AG08396 (cell line): ENCODE measurements around the gene PDPR.
"Not testable (repeated sequence)": the region's sequence is repeated elsewhere in the genome, so short reads cannot be mapped to it uniquely, and the experiment has no call there.

Experiments used
- DNase-seq: peaks from one replicate; pipeline ENCODE4 v3.0.0; 2012; ENCODE audit warnings: low spot score, mixed read lengths

The PDPR gene

DNA sequence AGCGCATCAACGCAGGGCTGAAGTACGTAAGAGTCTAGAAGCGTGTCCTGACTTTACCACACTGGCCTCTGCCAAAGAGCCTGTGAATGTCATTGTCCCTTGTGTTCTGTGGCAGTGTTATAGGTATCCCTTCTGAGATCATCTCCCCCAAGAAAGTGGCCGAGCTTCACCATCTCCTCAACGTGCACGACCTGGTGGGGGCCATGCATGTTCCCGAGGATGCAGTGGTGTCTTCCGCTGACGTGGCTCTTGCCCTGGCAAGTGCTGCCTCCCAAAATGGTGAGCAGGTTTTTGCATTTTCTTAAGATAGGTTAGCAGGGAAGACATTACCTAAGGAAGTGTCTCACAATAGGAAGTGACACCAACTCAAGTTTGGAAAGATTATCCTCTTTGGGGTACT is 14.7 kb downstream of the PDPR start:
- DNase-seq: not testable (repeated sequence)

DNA sequence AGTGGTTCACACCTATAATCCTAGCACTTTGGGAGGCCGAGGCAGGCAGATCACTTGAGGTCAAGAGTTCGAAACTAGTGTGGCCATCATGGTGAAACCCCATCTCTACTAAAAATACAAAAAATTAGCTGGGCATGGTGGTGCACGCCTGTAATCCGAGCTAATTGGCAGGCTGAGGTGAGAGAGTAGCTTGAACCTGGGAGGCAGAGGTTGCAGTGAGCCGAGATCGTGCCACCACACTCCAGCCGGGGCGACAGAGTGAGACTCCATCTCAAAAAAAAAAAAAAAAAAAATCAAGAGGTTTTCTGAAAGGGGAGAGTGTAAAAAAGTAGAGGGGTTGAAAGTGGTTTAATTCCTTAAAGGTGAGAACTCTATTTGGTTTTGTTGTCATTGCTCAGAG is 21.7 kb downstream of the PDPR start:
- not testable (repeated sequence) for DNase-seq

DNA sequence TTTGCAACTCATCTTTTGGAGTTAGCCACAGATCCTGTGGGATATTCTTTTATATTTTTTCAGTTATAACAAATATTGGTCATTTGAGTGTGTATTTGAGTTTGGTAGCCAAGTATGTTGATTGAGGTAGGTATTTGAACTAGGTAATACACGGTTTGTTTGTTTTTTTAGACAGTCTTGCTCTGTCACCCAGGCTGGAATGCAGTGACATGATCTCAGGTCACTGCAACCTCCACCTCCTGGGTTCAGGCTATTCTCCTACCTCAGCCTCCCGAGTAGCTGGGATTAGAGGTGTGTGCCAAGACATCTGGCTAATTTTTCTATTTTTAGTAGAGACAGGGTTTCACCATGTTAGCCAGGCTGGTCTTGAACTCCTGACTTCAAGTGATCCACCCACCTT is 22.5 kb downstream of the PDPR start:
- DNase-seq: not testable (repeated sequence)

DNA sequence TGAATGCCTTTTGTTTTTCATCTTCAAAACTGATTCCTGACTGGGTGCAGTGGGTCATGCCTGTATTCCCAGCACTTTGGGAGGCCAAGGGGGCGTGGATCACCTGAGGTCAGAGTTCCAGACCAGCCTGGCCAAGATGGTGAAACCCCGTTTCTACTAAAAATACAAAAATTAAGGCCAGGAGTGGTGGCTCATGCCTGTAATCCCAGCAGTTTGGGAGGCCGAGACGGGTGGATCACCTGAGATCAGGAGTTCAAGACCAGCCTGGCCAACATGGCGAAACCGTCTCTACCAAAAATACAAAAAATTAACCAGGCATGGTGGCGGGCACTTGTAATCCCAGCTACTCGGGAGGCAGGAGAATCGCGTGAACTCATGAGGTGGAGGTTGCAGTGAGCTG is 28.6 kb downstream of the PDPR start:
- not testable (repeated sequence) for DNase-seq

DNA sequence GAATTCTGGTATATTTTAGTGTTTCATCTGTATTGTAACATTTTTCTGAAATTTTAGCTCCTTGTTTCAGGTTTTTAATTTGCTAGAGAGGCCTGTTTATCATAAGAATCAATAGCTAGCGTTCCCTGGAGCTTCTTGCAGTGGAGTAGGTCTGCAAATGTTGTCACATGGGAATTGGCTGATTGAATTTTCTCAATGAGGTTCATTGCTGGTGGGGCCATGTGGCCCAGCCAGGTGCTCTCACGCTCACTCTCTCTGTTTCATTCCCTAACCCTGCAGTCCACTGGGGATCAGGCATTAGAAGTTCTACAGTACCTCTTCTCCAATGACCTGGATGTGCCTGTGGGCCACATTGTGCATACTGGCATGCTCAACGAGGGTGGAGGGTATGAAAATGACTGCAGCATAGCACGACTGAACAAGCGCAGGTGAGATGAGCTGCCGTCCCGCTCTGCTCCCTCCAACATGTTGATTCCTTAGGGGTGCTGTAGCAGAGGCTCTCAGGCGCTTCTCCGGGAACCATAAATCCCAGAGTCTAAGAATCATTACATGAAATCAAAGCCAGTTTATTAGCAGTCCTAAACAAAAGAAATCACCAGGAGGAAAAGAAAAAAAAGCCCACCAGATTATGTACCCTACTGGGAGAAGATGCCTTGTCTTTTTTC is 29.2 kb downstream of the PDPR start:
- DNase-seq: not testable (repeated sequence)

DNA sequence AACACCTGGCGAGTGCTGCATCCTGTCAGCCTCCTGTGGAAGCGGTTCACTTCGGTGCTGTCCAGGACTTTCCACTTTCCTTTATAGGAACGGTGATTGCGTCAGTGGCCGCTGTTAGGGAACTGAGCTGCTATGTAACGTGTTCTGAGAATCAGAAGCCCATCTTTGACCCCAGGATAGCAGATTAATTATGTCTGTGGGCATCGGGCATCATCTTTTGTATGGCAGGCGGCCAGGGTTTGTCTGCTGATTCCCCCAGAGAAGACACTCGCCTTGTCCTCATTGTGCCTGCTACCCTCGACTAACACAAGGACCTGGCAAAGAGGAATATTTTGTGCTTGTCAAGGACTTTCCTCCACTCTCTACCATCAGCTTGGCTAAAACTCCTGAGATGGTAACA is 33.7 kb downstream of the PDPR start:
- not testable (repeated sequence) for DNase-seq

DNA sequence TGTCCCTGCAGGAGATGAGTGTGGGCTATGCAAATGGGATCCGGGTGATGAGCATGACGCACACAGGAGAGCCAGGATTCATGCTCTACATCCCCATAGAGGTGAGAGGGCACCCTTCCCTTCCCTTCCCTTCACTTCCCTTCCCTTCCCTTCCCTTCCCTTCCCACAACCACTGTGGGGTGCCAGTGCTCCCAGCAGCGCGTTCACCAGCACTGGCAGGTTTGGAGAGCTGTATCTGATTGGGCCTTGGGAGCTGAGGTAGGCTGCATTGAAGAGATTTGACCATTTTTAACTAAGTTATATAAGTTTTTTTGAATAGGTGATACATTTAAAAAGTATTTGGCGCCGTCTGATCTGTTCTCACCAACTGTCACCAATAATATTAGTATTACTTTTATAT is 34.3 kb downstream of the PDPR start:
- not testable (repeated sequence) for DNase-seq

DNA sequence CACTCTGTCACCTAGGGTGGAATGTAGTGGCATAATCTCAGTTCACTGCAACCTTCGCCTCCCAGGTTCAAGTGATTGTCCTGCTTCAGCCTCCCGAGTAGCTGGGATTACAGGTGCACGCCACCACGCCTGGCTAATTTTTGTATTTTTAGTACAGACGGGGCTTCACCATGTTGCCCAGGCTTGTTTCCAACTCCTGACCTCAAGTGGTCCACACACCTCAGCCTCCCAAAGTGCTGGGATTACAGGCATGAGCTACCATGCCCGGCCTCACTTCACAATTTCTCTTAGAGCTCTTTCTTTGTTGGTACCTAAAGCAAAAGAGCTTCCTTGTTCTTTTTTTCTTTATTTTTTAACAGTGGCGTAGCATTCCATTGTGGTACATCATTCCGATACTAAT is 35.2 kb downstream of the PDPR start:
- DNase-seq: not testable (repeated sequence)

DNA sequence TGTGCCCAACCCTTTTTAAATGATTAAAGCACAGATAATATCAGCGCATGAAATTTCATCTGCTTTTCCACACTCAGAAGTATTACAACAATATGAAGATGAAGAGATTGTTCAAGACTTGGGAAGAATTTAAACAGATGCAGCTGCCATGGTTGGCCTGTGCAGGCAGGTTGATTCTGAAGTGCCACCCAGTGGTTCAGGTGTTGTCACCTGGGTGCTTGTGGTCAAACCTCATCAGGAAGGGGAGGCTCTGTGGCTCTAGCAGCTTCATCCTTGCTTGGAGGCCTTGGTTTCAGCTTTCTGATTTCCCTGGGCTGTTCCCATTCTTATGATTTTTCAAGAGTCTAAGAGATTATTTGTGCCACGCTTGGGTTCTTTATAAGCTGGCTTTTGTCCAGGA is 37.3 kb downstream of the PDPR start:
- no peak for DNase-seq

DNA sequence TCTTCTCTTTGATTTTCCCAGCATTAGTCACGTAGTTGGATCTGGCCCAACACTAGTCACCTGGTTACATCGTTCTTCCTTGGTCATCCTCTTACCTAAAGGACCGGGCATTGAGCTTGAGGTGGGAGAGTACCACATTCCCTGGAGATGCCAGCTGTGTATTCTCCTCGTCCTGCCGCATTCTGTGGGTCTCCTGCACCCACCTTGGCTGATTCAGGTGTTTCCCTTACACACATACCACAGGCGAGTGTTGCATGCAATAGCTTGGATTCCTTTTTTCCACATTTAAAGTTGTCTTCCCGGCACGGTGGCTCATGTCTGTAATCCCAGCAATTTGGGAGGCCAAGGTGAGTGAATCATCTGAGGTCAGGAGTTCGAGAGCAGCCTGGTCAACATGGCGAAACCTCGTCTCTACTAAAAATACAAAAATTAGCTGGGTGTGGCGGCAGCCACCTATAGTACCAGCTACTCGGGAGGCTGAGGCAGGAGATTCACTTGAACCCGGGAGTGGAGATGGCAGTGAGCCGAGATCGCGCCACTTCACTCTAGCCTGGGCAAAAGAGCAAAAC is 37.9 kb downstream of the PDPR start:
- peak; percentile 5 for DNase-seq

DNA sequence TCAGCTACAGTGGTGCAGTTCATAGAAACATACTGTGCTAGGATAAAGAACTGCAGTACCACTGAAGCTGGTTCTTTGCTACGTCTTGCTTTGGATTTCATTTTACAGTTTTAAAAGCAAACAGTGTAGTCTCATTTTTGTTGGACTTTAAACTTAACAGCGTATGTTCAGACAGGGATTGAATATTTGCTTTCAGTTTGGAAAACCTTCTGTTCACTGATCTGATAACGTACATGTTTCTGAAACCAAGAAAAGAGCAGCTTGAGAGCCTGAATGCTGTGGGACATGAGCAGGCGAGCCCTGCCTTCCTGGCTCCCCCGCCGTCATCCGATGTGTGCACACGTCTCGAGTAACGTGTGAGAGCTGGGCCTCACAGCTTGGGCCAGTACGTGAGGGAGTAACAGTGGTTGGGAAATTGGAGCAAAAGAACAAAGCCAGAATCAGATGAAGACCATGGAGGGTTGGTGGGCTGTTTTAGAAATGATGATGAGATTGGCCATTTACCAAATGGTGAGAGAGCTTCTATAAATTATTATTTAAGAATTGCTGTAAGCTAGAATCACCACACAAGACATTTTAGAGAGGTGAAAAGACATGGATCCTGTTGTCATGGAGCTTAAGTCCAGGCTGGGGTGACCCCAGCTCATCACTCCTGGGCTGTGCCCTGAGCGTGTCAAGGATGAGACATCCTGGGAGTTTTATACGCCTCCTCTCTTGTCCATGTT is 38.6 kb downstream of the PDPR start:
- no peak for DNase-seq

DNA sequence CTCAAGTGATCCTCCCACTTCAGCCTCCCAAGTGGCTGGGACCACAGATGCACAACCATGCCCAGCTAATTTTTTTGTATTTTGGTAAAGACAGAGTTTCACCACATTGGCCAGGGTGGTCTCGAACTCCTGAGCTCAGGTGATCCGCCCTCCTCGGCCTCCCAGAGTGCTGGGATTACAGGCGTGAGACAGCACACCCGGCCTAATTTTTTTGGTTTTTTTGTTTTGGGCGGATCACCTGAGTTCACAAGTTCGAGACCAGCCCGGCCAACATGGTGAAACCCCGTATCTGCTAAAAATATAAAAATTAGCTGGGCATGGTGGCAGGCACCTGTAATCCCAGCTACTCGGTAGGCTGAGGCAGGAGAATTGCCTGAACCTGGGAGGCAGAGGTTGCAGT is 40.6 kb downstream of the PDPR start:
- DNase-seq: not testable (repeated sequence)

DNA sequence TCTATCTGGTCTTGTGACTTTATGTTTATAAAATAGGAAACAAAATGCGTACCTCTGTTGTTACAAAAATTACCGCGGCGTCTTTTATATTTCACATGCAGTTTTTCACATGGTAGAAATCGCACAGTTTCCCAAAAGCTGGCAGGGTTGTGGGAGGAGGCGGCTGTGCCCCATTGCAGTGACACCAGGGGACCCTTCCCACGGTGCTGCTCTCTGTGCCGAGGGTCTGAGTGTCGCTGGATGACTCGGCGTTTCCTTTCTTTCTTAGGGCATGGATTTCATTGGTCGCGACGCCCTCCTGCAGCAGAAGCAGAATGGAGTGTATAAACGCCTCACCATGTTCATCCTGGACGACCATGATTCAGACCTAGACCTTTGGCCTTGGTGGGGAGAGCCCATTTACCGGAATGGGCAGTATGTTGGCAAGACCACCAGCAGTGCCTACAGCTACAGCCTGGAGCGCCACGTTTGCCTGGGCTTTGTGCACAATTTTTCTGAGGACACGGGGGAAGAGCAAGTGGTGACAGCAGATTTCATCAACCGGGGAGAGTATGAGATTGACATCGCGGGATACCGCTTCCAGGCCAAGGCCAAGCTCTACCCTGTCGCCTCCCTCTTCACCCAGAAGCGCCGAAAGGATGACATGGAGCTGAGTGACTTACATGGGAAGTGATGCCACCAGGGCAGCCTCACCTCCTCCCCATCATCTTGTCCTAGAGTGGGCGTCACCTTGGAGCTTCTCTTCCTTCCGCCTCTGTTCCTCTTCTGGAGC is 42.3 kb downstream of the PDPR start:
- DNase-seq: peak; percentile 3

DNA sequence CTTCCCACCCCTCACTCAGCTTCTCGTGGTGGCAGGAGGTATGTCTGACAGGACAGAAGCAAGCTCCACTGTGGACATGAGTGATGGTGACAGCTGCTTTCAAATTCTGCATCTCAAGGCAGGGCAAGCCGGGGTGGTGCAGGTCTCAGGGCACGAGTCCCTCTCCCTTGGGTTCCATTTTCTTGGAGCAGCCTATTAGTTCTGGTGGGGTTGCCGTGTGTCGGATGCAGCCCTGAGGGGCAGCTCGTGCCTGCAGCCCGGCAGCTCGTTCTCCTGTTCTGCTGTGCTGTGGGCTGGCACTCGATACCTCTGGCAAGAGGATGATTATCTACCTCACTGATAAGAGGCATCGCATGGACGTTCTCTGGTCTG is 43.0 kb downstream of the PDPR start:
- DNase-seq: no peak

DNA sequence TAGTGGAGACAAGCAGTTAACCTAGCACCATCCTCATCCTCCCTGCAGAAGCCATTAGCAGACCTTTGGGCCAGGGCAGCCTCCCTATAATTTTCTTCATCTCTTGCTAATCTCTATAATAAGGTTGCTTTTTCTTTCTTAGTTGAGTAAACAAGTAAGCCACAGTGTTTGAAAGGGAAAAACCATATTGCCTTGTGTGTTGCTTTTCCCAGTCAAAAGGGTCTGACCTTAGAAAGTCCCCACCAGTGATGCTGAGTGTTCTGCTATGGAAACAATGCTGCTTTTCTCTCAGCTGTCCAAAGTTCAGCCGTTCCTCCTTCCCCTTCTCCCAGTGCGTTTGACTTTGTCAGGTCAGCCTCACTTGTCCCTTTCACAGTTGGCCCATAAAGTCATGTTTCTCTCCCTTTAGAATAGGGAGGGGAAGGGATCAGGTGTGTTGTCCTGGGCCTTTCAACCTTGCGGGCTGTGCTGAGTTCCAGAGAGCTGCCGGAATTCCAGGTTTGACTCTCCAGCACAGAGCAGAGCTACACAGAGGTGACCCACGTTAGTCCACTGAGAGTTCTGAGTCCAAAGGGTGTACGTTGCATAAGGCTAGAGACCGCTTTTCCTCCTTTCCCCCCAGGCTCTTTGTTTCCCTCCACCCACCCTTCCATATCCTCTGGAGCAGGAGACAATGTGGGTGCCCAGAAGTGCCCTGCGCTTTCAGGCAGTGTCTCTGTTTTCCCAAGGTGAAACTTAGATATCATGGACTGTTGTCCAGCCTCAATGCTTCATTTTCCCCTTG is 43.5 kb downstream of the PDPR start:
- no peak for DNase-seq

DNA sequence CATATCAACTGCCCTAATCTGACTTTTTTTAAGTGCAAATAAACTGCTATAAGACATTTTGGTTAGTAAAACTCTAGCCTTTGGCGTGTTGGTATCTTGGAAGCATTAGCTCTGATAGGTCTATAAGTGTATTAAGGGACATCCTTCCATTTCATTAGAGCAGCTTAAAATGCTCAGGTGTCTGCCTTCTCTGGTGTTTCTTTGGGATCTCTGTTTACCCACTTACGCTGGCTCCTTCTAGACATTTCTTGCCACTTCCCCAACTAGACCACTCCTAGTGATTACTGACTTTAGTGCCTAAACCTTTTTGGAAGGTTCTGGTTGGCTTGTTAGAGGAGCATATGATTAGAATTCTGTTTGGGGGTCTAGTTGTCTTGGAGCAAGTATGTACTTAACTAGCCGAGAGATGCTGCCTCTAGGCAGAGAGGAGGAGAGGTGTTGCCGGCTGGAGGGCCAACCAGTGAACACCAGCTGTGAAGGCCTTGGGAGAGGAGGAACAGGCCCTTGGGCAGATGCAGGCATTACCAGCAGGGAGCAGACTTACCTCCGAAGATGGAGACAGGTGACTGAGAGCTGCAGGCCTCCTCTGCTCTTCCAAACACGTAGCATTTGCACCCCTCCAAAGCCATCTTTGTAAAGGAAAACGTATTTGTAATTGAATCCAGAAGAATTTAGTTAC is 44.3 kb downstream of the PDPR start:
- DNase-seq: peak; percentile 6

DNA sequence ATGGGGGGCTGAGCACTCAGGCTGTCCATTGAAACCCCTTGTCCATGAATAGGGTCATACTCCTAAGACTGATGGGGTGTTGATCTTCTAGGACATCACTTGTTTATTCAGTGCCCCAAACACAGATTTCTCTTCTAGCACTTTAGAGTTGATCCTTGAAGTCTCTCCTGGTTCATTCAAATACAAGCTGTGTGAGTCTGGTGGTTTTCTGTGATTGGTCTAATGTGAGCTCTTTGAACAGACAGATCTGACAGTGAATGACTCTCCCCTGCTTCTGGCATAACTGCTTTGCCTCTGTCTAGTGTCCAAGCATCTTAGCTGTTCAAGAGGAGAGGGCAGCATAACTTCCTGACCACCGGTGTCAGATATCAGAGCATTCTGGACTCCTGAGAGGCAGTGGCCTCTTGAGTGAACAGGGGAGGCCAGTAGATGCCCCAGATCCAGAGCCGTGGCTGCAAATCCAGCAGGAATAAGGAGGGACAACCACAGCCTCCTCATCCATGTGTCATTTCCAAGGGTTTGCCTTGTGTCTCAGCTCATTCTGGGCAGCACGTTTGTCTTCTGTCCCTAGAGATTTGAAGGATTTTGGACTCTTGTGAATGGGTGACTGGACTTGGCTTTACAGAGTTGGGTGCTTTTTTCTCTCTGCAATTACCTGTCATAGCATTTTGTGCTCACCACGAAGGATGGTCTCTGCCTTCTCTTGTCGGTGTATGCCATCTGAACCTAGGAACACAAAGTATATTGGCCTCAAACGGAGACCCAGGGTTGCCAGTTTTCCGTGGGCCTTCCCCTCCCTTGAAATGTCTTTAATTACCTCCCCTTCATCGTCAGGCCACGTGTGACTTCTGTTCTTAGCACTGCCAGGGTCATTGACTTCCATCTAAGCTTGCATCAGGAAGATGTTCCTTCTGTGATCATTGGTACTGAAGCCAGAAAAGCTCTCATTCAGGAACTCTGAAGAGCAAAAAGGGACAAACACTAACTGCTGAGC is 45.5 kb downstream of the PDPR start:
- DNase-seq: peak; percentile 25

DNA sequence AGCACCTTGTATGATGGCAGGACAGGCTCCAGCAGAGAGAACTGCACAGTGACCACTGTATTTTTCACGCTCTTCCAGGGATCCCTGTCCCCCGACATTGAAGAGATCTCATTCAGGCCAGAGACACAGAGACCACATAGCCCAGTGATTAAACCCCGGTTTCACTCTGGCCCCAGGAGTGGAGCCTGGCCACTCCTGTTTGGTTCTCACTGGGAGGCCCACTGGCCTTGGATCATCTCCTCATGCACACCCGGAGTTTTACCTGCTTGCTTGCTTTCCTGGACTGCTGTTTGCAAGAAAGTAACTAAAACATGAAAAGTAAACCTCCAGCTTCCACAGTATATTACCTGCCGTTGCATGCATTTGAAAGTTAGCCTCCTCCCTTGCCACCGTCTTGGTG is 46.3 kb downstream of the PDPR start:
- no peak for DNase-seq

DNA sequence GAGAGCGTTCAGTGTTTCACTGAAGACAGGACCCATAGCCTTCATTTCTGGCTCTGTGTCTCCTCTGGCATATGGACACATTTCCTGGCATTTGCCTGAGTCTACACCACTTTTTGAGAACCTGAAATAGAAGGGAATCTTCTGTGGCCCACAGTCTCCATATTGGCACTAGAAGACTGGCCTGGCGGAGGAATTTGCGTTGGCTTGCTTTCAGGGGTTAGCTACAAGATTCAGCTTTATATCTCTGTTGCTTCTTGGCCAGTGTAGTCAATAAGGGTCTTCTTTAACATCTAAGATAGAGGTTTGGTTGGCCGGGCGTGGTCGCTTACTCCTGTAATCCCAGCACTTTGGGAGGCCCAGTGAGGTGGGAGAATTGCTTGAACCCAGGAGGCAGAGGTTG is 46.7 kb downstream of the PDPR start:
- peak; percentile 2 for DNase-seq

DNA sequence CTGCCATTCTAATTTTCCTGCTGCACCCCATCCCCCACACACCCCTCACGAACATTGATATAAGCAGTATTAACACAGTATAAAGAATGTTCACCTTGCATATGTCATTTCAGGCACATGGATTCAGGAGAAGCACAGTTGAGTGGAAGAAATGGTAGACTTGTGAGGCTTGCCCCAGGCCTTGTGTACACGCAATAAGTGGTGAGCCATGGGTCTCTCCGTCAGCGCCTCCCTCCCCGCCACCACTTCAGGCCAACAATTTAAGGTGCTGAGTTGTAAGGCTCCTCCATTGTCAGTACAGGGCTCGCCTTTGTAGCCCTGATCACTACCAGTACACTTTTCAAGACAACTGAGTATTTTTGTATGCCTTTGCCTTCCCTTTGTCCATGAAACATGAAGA is 47.2 kb downstream of the PDPR start:
- peak; percentile 3 for DNase-seq
